ENCODE measurements around the gene KLHDC3.

GRCh38 chr6:43016943-43017334, 2.9 kb downstream of the KLHDC3 start:
- TF ChIP-seq, protein P1, sequence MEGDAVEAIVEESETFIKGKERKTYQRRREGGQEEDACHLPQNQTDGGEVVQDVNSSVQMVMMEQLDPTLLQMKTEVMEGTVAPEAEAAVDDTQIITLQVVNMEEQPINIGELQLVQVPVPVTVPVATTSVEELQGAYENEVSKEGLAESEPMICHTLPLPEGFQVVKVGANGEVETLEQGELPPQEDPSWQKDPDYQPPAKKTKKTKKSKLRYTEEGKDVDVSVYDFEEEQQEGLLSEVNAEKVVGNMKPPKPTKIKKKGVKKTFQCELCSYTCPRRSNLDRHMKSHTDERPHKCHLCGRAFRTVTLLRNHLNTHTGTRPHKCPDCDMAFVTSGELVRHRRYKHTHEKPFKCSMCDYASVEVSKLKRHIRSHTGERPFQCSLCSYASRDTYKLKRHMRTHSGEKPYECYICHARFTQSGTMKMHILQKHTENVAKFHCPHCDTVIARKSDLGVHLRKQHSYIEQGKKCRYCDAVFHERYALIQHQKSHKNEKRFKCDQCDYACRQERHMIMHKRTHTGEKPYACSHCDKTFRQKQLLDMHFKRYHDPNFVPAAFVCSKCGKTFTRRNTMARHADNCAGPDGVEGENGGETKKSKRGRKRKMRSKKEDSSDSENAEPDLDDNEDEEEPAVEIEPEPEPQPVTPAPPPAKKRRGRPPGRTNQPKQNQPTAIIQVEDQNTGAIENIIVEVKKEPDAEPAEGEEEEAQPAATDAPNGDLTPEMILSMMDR (IDR thresholded peaks at IDR 0.05) = no peak
- TF ChIP-seq POLR2A (IDR thresholded peaks at IDR 0.05) = no peak

Data from body of pancreas (tissue), 4 donors.